Measurements from ENCODE around the gene WFS1.

GRCh38 chr4:6236816-6237390 lies 32.7 kb upstream of the WFS1 start:
- TF ChIP-seq CTCF (conservative IDR thresholded peaks at IDR 0.05) (no peak), EZH2 (IDR thresholded peaks at IDR 0.05; ENCODE audit: low read depth) (no peak)
